SK-N-SH treated with all-trans-retinoic acid at 6 μM for 48 hours (cell line): ENCODE measurements around the gene CCNJ.

Experiments used
- CREB5 ChIP-seq: fragments of 250-450 bp; sonication (Bioruptor Pico); IDR thresholded peaks from 2 replicates; pipeline ENCODE4 v1.5.1; 2020; ENCODE audit warnings: low read depth, mild to moderate bottlenecking, moderate library complexity
- ESRRG ChIP-seq: fragments of 250-450 bp; sonication (Bioruptor Pico); IDR thresholded peaks from 2 replicates; pipeline ENCODE4 v1.6.1; 2021; ENCODE audit warnings: mild to moderate bottlenecking
- GLIS3 ChIP-seq: fragments of 250-450 bp; sonication (Bioruptor Pico); IDR thresholded peaks from 2 replicates; pipeline ENCODE4 v1.5.0; 2020; ENCODE audit warnings: mild to moderate bottlenecking, moderate library complexity
- PPARA ChIP-seq: fragments of 250-450 bp; sonication (Bioruptor Pico); IDR thresholded peaks from 2 replicates; pipeline ENCODE4 v1.5.0; 2020; ENCODE audit warnings: mild to moderate bottlenecking, borderline replicate concordance
- RARB ChIP-seq: fragments of 250-450 bp; sonication (Bioruptor Pico); IDR thresholded peaks from 2 replicates; pipeline ENCODE4 v1.8.0; 2021; ENCODE audit warnings: mild to moderate bottlenecking, moderate library complexity
- TSHZ2 ChIP-seq: fragments of 250-450 bp; sonication (Bioruptor Pico); IDR thresholded peaks from 2 replicates; pipeline ENCODE4 v1.5.0; 2020; ENCODE audit warnings: mild to moderate bottlenecking, moderate library complexity
- ZC3H10 ChIP-seq: fragments of 250-450 bp; sonication (Bioruptor Pico); IDR thresholded peaks from 2 replicates; pipeline ENCODE4 v1.5.1; 2021; ENCODE audit warnings: mild to moderate bottlenecking, moderate library complexity
- ZFP3 ChIP-seq: fragments of 250-450 bp; sonication (Bioruptor Pico); IDR thresholded peaks from 2 replicates; pipeline ENCODE4 v1.5.0; 2020; ENCODE audit warnings: mild to moderate bottlenecking, moderate library complexity
- ZFP30 ChIP-seq: fragments of 450-650 bp; formaldehyde crosslinking; IDR thresholded peaks from 2 replicates; pipeline ENCODE4 v1.5.0; 2022; ENCODE audit warnings: mild to moderate bottlenecking, moderate library complexity
- ZNF8 ChIP-seq: fragments of 450-650 bp; formaldehyde crosslinking; IDR thresholded peaks from 2 replicates; pipeline ENCODE4 v1.5.0; 2020; ENCODE audit warnings: mild to moderate bottlenecking, moderate library complexity
- TF ChIP-seq, protein P1 (sequence below): fragments of 250-450 bp; sonication (Bioruptor Pico); IDR thresholded peaks from 2 replicates; pipeline ENCODE4 v1.8.0; 2020; ENCODE audit warnings: mild to moderate bottlenecking, moderate library complexity, borderline replicate concordance

DNA sequence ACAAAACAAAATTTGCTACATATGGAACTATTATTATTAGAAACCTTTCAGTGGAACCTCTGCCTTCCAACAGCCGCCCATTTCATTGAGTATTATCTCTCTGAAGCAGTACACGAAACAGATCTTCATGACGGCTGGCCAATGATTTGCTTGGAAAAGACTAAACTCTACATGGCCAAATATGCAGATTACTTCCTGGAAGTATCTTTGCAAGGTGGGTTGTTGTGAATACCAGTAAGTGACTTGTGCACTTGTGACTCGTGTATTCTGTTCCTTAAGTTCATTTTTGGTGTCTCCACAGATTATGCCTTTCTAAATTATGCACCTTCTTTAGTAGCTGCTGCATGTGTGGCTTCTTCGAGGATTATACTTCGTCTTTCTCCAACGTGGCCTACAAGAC is 13.4 kb downstream of the CCNJ start:
- TF ChIP-seq ZC3H10 (no peak), ZFP30 (CRISPR knock-in tag) (no peak), ZFP3 (CRISPR knock-in tag) (no peak), CREB5 (CRISPR knock-in tag) (no peak), ESRRG (CRISPR knock-in tag) (no peak), TSHZ2 (CRISPR knock-in tag) (no peak), ZNF8 (CRISPR knock-in tag) (no peak), RARB (no peak), GLIS3 (CRISPR knock-in tag) (no peak), PPARA (CRISPR knock-in tag) (no peak)
- TF ChIP-seq, protein P1, sequence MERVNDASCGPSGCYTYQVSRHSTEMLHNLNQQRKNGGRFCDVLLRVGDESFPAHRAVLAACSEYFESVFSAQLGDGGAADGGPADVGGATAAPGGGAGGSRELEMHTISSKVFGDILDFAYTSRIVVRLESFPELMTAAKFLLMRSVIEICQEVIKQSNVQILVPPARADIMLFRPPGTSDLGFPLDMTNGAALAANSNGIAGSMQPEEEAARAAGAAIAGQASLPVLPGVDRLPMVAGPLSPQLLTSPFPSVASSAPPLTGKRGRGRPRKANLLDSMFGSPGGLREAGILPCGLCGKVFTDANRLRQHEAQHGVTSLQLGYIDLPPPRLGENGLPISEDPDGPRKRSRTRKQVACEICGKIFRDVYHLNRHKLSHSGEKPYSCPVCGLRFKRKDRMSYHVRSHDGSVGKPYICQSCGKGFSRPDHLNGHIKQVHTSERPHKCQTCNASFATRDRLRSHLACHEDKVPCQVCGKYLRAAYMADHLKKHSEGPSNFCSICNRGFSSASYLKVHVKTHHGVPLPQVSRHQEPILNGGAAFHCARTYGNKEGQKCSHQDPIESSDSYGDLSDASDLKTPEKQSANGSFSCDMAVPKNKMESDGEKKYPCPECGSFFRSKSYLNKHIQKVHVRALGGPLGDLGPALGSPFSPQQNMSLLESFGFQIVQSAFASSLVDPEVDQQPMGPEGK (CRISPR knock-in tag) = no peak
